Measurements from ENCODE around the gene CTAGE15. TPM values are rescaled to one million over a fixed set of nuclear protein-coding genes. Genes with fewer than 3 reads are reported as not detected.
"Not testable (repeated sequence)": the region's sequence is repeated elsewhere in the genome, so short reads cannot be mapped to it uniquely, and the experiment has no call there.

The CTAGE15 gene
- total RNA-seq (2021): 2.4 to 3.0 TPM (median 2.9 TPM) in 3 replicates
- Bru-seq, nascent RNA: percentile 62 among the genes with signal in this experiment
- long read RNA-seq, experiment 1: 0 reads
- long read RNA-seq, experiment 2: 0 reads
- long read RNA-seq, experiment 3: 0 reads

GRCh38 chr7:143571501-143571900 lies at the start of gene CTAGE15:
CTAGE15 (plus strand) TSS chr7:143571801; CDS start chr7:143571818, 17 bp downstream.
- H3K4me3 Mint-ChIP-seq; DNase-seq (ENCODE audit: low spot score); H3K36me3 Mint-ChIP-seq; H3K4me1 Mint-ChIP-seq; CTCF ChIA-PET; H3K27me3 Mint-ChIP-seq (ENCODE audit: low read depth); POLR2A ChIA-PET; H3K9me3 Mint-ChIP-seq; H3K27ac Mint-ChIP-seq; ATAC-seq: not testable (repeated sequence)

DNA sequence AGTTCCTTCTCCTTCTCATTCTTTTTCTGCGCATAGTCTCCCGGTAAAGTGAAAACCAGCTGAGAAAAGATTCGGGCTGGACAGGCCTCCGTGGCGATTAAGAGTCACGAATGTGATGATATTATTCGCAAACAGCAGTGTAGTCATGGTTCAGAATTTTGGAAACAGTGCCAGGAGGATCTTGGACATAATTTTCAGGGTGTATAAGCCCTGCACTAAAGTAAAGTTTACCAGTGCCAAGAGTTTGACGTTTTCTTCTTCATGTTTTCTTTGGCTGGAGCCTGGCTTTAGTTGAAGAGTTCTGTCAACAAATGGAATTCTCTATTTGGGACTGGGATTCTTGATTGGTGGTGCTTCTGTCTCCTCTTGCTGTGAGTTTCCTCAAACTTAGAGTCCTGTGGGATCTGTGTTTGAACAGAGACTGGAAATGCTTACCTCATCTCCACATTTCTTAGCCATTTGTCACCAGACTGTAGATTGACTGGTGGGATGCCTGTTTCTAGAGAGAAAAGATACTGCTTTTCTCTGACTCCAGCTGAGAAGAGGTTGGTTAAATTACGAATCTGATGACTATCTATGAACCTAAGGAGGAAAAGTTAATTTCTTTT lies 49.2 kb upstream of the CTAGE15 start:
- H3K4me3 Mint-ChIP-seq; POLR2A ChIA-PET; H3K36me3 Mint-ChIP-seq; CTCF ChIA-PET; H3K27me3 Mint-ChIP-seq (ENCODE audit: low read depth); DNase-seq (ENCODE audit: low spot score); H3K9me3 Mint-ChIP-seq; ATAC-seq; H3K27ac Mint-ChIP-seq: not testable (repeated sequence)
- H3K4me1 Mint-ChIP-seq: peaks cover 10% of the 10 kb centered on the region

DNA sequence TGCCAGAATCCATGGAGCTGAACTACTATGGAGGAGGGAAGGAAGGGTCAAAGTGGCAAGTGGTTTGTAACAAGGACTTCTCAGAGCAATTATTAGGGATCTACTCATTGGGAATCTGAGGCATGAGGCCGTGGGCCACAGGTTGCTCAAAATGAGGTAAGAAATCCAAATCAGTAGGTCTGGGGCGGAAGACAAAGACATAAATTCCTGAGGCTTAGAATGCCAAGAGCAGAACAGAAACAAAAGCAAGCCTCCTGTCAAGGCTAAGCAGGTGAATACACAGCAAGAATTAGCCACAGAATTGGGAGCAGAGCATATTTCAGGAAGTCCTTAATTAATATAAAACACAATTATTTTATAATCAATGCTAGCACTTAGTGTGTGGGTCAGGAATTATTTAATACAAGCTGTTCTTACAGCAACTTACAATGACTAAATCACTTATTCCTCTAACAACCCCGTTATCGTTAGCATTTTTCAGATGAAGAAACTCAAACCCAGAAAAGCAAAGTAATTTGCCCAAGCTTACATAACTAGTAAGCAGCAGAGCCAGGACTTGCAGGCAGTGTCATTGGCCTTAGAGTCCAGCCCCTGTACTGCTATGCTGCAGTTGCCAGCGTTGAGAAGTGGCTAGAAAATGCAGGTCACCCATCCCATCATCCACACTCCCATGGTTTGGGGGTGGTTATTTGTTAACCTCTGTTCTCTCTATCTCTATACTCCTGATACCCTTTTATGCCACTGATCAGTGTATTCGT lies 40.3 kb upstream of the CTAGE15 start:
- H3K27ac Mint-ChIP-seq; CTCF ChIA-PET; DNase-seq (ENCODE audit: low spot score); H3K4me1 Mint-ChIP-seq; POLR2A ChIA-PET; H3K9me3 Mint-ChIP-seq; H3K27me3 Mint-ChIP-seq (ENCODE audit: low read depth); H3K36me3 Mint-ChIP-seq; H3K4me3 Mint-ChIP-seq: not testable (repeated sequence)
- peak; percentile 64 for ATAC-seq

DNA sequence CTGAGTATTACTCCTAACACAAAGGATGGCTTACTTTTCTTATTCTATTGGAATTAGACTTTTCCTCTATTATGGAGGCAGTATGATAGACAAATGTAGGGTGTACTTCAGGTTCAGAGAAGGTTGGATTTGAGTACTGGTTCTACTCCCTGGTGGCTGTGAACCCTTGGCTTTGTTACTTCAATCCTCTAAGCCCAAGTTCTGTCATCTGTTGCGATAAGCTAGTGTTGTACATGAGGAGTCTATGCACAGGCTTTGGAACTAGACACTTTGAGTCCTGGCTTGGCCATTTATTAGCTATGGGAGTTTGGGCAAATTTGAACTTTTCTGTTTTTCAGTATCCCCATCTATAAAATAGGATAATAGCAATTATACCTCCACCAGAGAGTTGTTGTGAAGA lies 39.7 kb upstream of the CTAGE15 start:
- H3K4me3 Mint-ChIP-seq; H3K4me1 Mint-ChIP-seq; H3K9me3 Mint-ChIP-seq; H3K27me3 Mint-ChIP-seq (ENCODE audit: low read depth); ATAC-seq; H3K36me3 Mint-ChIP-seq; H3K27ac Mint-ChIP-seq; CTCF ChIA-PET; POLR2A ChIA-PET; DNase-seq (ENCODE audit: low spot score): not testable (repeated sequence)

DNA sequence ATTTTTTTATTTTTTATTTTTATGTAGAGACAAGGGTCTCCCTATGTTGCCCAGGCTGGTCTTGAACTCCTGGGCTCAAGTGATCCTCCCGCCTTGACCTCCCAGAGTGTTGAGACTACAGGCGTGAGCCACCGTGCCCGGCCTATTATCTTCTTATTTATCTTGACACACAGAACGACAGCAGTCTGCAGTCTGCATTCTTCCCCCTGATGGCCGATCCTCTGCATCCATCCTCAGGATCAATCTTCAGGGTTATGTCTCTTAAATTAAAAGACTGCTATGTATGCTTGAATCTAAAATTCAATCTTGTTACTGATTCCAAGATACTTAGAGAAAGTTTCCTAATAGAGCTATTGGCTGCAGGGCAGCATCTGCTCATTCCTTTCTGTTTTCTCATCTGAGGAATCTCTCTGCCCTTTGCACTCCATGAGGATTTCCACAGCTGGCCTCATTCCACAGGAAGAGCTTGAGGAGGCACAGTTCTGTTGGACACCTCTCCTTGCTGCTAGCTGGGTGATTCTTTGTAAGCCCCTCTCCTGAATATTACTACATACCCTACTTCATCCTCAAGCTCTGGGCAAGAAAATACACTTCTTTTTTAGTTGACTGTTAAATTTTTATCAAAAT lies 38.3 kb upstream of the CTAGE15 start:
- H3K36me3 Mint-ChIP-seq; H3K4me1 Mint-ChIP-seq; H3K4me3 Mint-ChIP-seq; POLR2A ChIA-PET; DNase-seq (ENCODE audit: low spot score); H3K27me3 Mint-ChIP-seq (ENCODE audit: low read depth); CTCF ChIA-PET; H3K27ac Mint-ChIP-seq; H3K9me3 Mint-ChIP-seq; ATAC-seq: not testable (repeated sequence)

- H3K36me3 Mint-ChIP-seq; H3K27me3 Mint-ChIP-seq (ENCODE audit: low read depth); DNase-seq (ENCODE audit: low spot score); H3K4me1 Mint-ChIP-seq; H3K4me3 Mint-ChIP-seq; H3K27ac Mint-ChIP-seq; POLR2A ChIA-PET; ATAC-seq; H3K9me3 Mint-ChIP-seq: not testable (repeated sequence)
- CTCF ChIA-PET: interaction anchor here (0.7 kb wide), 1 partner anchor 380 kb away, joined by 3 read pairs; no protein-coding TSS in a partner anchor
Observed at GRCh38 chr7:143536443-143536842, 35.2 kb upstream of the CTAGE15 start.

GRCh38 chr7:143543288-143544038 lies 28.1 kb upstream of the CTAGE15 start:
- DNase-seq (ENCODE audit: low spot score); CTCF ChIA-PET; ATAC-seq; H3K9me3 Mint-ChIP-seq; POLR2A ChIA-PET; H3K36me3 Mint-ChIP-seq; H3K27ac Mint-ChIP-seq; H3K4me3 Mint-ChIP-seq; H3K27me3 Mint-ChIP-seq (ENCODE audit: low read depth); H3K4me1 Mint-ChIP-seq: not testable (repeated sequence)

DNA sequence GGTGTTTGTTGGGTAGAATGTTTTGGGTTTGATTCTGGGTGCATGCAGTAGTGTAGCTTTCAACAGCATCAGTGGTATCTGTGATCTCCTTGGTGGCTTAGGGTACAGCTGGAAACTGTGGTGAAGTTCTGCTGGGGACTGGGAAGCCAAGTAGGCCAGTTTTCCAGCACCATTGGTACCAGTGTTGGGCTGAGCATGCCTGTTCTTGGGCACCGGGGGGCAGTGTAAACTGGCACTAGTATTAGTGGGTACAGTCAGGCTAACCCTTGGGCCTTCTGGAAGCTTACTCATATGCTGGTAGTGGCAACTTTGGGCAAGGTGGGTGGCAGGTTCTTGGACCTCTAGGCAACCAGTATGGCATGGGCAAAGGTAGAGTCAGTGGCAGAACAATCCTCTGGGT lies 15.6 kb upstream of the CTAGE15 start:
- CTCF ChIA-PET; DNase-seq (ENCODE audit: low spot score); H3K4me3 Mint-ChIP-seq; POLR2A ChIA-PET; H3K27me3 Mint-ChIP-seq (ENCODE audit: low read depth); H3K9me3 Mint-ChIP-seq; H3K27ac Mint-ChIP-seq; H3K4me1 Mint-ChIP-seq; H3K36me3 Mint-ChIP-seq: not testable (repeated sequence)
- ATAC-seq: peak; percentile 73

GRCh38 chr7:143563306-143563705 lies 8.3 kb upstream of the CTAGE15 start:
- H3K27ac Mint-ChIP-seq; H3K27me3 Mint-ChIP-seq (ENCODE audit: low read depth); CTCF ChIA-PET; H3K36me3 Mint-ChIP-seq; H3K4me3 Mint-ChIP-seq; H3K4me1 Mint-ChIP-seq; H3K9me3 Mint-ChIP-seq; POLR2A ChIA-PET; DNase-seq (ENCODE audit: low spot score): not testable (repeated sequence)
- peak; percentile 92 for ATAC-seq

DNA sequence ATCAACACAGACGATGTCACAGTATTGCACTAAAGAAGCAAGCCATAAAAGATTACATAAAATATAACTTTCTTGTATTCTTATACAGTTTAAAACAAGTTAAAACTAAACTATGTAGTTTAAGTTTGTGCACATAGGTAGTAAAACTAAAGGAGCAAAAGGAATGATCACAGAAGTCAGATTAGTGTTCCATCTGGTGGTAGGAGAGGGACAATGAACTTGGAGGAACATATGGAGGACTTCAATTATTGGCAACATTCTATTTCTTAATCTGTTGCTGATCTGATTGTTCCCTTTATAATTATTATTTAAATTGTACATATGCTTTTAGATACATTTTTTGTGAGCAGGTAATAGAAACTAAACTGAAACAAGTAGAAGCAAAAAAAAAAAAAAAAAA lies 5.6 kb upstream of the CTAGE15 start:
- H3K36me3 Mint-ChIP-seq; ATAC-seq; DNase-seq (ENCODE audit: low spot score); H3K4me3 Mint-ChIP-seq; H3K9me3 Mint-ChIP-seq; CTCF ChIA-PET; H3K4me1 Mint-ChIP-seq; POLR2A ChIA-PET; H3K27me3 Mint-ChIP-seq (ENCODE audit: low read depth); H3K27ac Mint-ChIP-seq: not testable (repeated sequence)

DNA sequence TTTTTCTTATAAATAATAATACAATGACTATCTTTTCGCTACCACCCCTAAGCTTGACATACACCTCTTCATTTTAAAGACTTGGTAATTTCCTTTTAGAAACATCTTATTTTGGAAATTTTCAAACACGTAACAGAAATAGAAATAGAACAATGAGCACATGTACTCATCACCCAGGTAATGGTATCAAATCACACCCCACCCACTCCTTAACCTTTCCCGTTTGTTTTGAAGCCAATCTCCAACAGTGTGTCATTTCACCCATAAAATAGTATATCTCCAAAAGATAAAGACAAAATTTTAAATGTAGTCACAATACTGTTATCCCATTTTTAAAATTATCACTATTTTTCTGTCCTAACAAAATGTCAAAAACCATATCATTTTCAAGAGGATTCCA lies 16.6 kb downstream of the CTAGE15 start:
- H3K27me3 Mint-ChIP-seq (ENCODE audit: low read depth): not testable (repeated sequence)

GRCh38 chr7:143589897-143590296 lies 18.3 kb downstream of the CTAGE15 start:
- not testable (repeated sequence) for H3K27me3 Mint-ChIP-seq (ENCODE audit: low read depth); ATAC-seq

More for the DNA sequence above, 16.6 kb downstream of the CTAGE15 start:
- ATAC-seq; H3K4me1 Mint-ChIP-seq; POLR2A ChIA-PET; H3K27ac Mint-ChIP-seq; CTCF ChIA-PET; DNase-seq (ENCODE audit: low spot score); H3K36me3 Mint-ChIP-seq; H3K4me3 Mint-ChIP-seq; H3K9me3 Mint-ChIP-seq: not testable (repeated sequence)

More at GRCh38 chr7:143589897-143590296, 18.3 kb downstream of the CTAGE15 start:
- H3K9me3 Mint-ChIP-seq; H3K4me3 Mint-ChIP-seq; H3K4me1 Mint-ChIP-seq; CTCF ChIA-PET; H3K36me3 Mint-ChIP-seq; DNase-seq (ENCODE audit: low spot score); H3K27ac Mint-ChIP-seq; POLR2A ChIA-PET: not testable (repeated sequence)

Measured in WTC11 (cell line).